Neural cell (in vitro differentiated cells): ENCODE data around the gene LPXN.

Experiments
- CTCF ChIP-seq: fragments of 450-650 bp; IDR thresholded peaks from 2 replicates; pipeline ENCODE4 v1.5.1; 2014; ENCODE audit warnings: antibody characterized with exemption, mild to moderate bottlenecking, moderate library complexity; ENCODE audit not compliant: poor library complexity, severe bottlenecking
- EP300 ChIP-seq: fragments of 450-650 bp; conservative IDR thresholded peaks from 2 replicates; pipeline ENCODE4 v1.6.1; 2014; ENCODE audit warnings: antibody characterized with exemption, mild to moderate bottlenecking, moderate library complexity; ENCODE audit not compliant: poor library complexity, severe bottlenecking
- EZH2 ChIP-seq: fragments of 200-600, 300-800 bp; shearing (Covaris generic), sonication (generic); IDR thresholded peaks from 2 replicates; pipeline ENCODE4 v1.6.1; 2014; ENCODE audit warnings: antibody characterized with exemption, low read length, borderline replicate concordance, mild to moderate bottlenecking; ENCODE audit not compliant: insufficient read depth, poor library complexity, severe bottlenecking
- TAF1 ChIP-seq: IDR thresholded peaks from 2 replicates; pipeline ENCODE4 v1.6.1; 2012; ENCODE audit warnings: low read depth

GRCh38 chr11:58503361-58503856 lies 72.2 kb downstream of the LPXN start:
- TF ChIP-seq EZH2 (no peak), CTCF (no peak), EP300 (no peak), TAF1 (no peak)
